CD4-positive, alpha-beta T cell (primary cell): ENCODE results near the gene TBP. TPM values are rescaled to one million over a fixed set of nuclear protein-coding genes. Genes with fewer than 3 reads are reported as not detected.

ENCODE experiments used
- ATAC-seq: fragments of 200-7000 bp; cut with Tn5 transposase; one replicate; pipeline ENCODE4 v1.10.0; 2022; ENCODE audit warnings: mild to moderate bottlenecking; ENCODE audit not compliant: poor library complexity
- CTCF ChIA-PET: fragments of 350-600 bp; sonication (Branson Sonifier 250); formaldehyde crosslinking; loops from one replicate; lab custom pipeline; 2021; ENCODE audit warnings: antibody characterized with exemption, inconsistent platforms; lab: Charles Lee
- POLR2A ChIA-PET: fragments of 350-600 bp; sonication (Branson Sonifier 250); formaldehyde crosslinking; loops from one replicate; lab custom pipeline; 2021; ENCODE audit warnings: antibody characterized with exemption, inconsistent platforms; lab: Charles Lee
- DNase-seq, 14 experiments: peaks; one replicate each; pipeline ENCODE4 v3.0.0-alpha.2; 2013 to 2020; ENCODE audit warnings: mixed read lengths in 2 of 14
- H3K27ac ChIP-seq, 2 donors: one replicate each; pipeline versions ENCODE4 v1.5.1 to v1.7.0; 2013; ENCODE audit warnings: low read length in 2 of 2, low read depth in 1 of 2, mild to moderate bottlenecking in 1 of 2
- H3K27me3 ChIP-seq, 2 experiments: 1 replicate in 1 of 2; 2 replicates in 1 of 2; pipeline versions ENCODE4 v1.6.1 to v1.7.0; 2013; ENCODE audit warnings: low read length in 2 of 2, control low read depth in 1 of 2, mild to moderate bottlenecking in 1 of 2, moderate library complexity in 1 of 2; ENCODE audit not compliant: insufficient read depth in 2 of 2, control insufficient read depth in 1 of 2
- H3K36me3 ChIP-seq: one replicate; pipeline ENCODE4 v1.6.1; 2013; ENCODE audit warnings: low read length, control low read depth; ENCODE audit not compliant: insufficient read depth
- H3K4me1 ChIP-seq: one replicate; pipeline ENCODE4 v1.6.1; 2013; ENCODE audit warnings: low read length, control low read depth; ENCODE audit not compliant: insufficient read depth
- H3K4me3 ChIP-seq: one replicate; pipeline ENCODE4 v1.5.1; 2013; ENCODE audit warnings: mild to moderate bottlenecking, low read length, moderate library complexity
- H3K9me3 ChIP-seq, 2 experiments: 1 replicate in 1 of 2; 2 replicates in 1 of 2; pipeline versions ENCODE4 v1.6.1 to v1.7.0; 2013; ENCODE audit warnings: low read length in 2 of 2, mild to moderate bottlenecking in 2 of 2, control low read depth in 1 of 2, moderate library complexity in 1 of 2; ENCODE audit not compliant: control insufficient read depth in 1 of 2, insufficient read depth in 1 of 2
- H3K27ac Mint-ChIP-seq: one replicate; pipeline ENCODE4 v1.8.0; 2020; ENCODE audit warnings: mixed read lengths
- H3K27me3 Mint-ChIP-seq: one replicate; pipeline ENCODE4 v1.8.0; 2021; ENCODE audit warnings: mixed read lengths
- H3K36me3 Mint-ChIP-seq: one replicate; pipeline ENCODE4 v1.8.0; 2021; ENCODE audit warnings: low read depth, mixed read lengths
- H3K4me1 Mint-ChIP-seq: one replicate; pipeline ENCODE4 v1.8.0; 2021; ENCODE audit warnings: low read depth, mixed read lengths
- H3K4me3 Mint-ChIP-seq: one replicate; pipeline ENCODE4 v1.8.0; 2020; ENCODE audit warnings: mild to moderate bottlenecking, mixed read lengths
- H3K9me3 Mint-ChIP-seq: one replicate; pipeline ENCODE4 v1.8.0; 2020; ENCODE audit warnings: mixed read lengths
- CTCF ChIP-seq: fragments of 200-600 bp; IDR thresholded peaks from one replicate; pipeline ENCODE4 v1.8.0; 2022; ENCODE audit warnings: antibody characterized with exemption, mild to moderate bottlenecking
- intact Hi-C, 2 experiments: fragments of 100-400 bp; cut with DNase I in 1 of 2; cut with micrococcal nuclease in 1 of 2; formaldehyde crosslinking; loops; one replicate each; pipeline versions ENCODE4 v1.15.1 to v1.9.0; 2023 to 2025; cut with DNase I, micrococcal nuclease
- total RNA-seq, 174 experiments: library from RNA in 2 of 174; stranded (reverse) in 2 of 174; gene quantifications; one replicate each; pipeline ENCODE4 v1.2.3 and lab custom pipeline; 2021 to 2026

TBP gene
- total RNA-seq, 2 experiments from 2014 or later, result 12.6 to 14.1 TPM

- POLR2A ChIA-PET, result interaction anchor here (0.8 to 3.1 kb wide), 11 partner anchors 8 to 882 kb away, joined by 3 to 100 read pairs (median 5); partner anchors contain the start of genes C6orf120, DYNLT2, ERMARD and PHF10
- Mint-ChIP-seq H3K4me1 (peaks cover 38% of the 10 kb centered on the region), H3K27ac (peak overlapping the region; percentile 96), H3K4me3 (peak overlapping the region; percentile 97), H3K27me3 (no peaks in the 10 kb centered on the region), H3K9me3 (no peaks in the 10 kb centered on the region), H3K36me3 (peaks cover 52% of the 10 kb centered on the region)
- peaks cover 32% of the 10 kb centered on the region for H3K36me3 ChIP-seq
- intact Hi-C loops, result loop anchor here (1.0 to 5.0 kb wide), 4 partner anchors 29 to 833 kb away; partner anchors contain the start of genes DYNLT2 (in 1 of the 2), ERMARD (in 1 of the 2), FAM120B (in 1 of the 2) and PSMB1 (in 1 of the 2)
- DNase-seq, result no peak
- peak overlapping the region; percentile 74 for H3K4me3 ChIP-seq
- CTCF ChIA-PET, result interaction anchor here (0.7 to 1.9 kb wide), 6 partner anchors 9 to 1371 kb away, joined by 3 to 9 read pairs (median 4); partner anchors contain the start of genes C6orf120, PSMB1, TBP and WDR27
- H3K9me3 ChIP-seq, result no peaks in the 10 kb centered on the region
- no peak for TF ChIP-seq CTCF
- H3K27ac ChIP-seq, result peak overlapping the region; percentile 65 to 69
- H3K27me3 ChIP-seq, result no peaks in the 10 kb centered on the region
- no peak for ATAC-seq
- peaks cover 15% of the 10 kb centered on the region for H3K4me1 ChIP-seq
These were observed 29.6 kb downstream of the TBP start for GRCh38 chr6:170583756-170584180.

GRCh38 chr6:170584181-170584953 is 30.2 kb downstream of the TBP start, which contains the start of gene PDCD2:
Gene PDCD2, minus strand, starts transcription at chr6:170584637. Its CDS starts 56 bp downstream, at chr6:170584581.
- Mint-ChIP-seq H3K27me3 (no peaks in the 10 kb centered on the region), H3K27ac (peak within 1 kb of the TSS; percentile 96), H3K9me3 (no peaks in the 10 kb centered on the region), H3K36me3 (peaks cover 47% of the 10 kb centered on the region), H3K4me1 (peaks cover 38% of the 10 kb centered on the region), H3K4me3 (peak within 1 kb of the TSS; percentile 97)
- H3K27ac ChIP-seq, result peak within 1 kb of the TSS; percentile 69 to 92
- CTCF ChIA-PET, result interaction anchor here (0.7 to 1.9 kb wide), 6 partner anchors 10 to 1372 kb away, joined by 3 to 9 read pairs (median 4); partner anchors contain the start of genes C6orf120, PSMB1, TBP and WDR27
- POLR2A ChIA-PET, result interaction anchor here (0.8 to 3.1 kb wide), 12 partner anchors 9 to 882 kb away, joined by 3 to 100 read pairs (median 4); partner anchors contain the start of genes C6orf120, DYNLT2, ERMARD and PHF10
- peak; percentile 94 for ATAC-seq
- H3K36me3 ChIP-seq, result peaks cover 29% of the 10 kb centered on the region
- H3K9me3 ChIP-seq, result no peaks in the 10 kb centered on the region
- peak within 1 kb of the TSS; percentile 74 for H3K4me3 ChIP-seq
- H3K27me3 ChIP-seq, result no peaks in the 10 kb centered on the region
- peaks cover 15% of the 10 kb centered on the region for H3K4me1 ChIP-seq
- no peak for TF ChIP-seq CTCF
- DNase-seq, result peak; percentile 82 to 96 (median 88)
- intact Hi-C loops, result loop anchor here (1.0 to 5.0 kb wide), 3 partner anchors 31 to 834 kb away; partner anchors contain the start of genes DYNLT2 (in 1 of the 2), ERMARD (in 1 of the 2), FAM120B (in 1 of the 2) and PSMB1 (in 1 of the 2)

GRCh38 chr6:170584954-170585498 is 30.9 kb downstream of the TBP start:
- H3K27me3 Mint-ChIP-seq, result peaks cover 5% of the 10 kb centered on the region
- Histone ChIP-seq H3K27me3 (peaks cover 0 to 4% of the 10 kb centered on the region in 2 experiments), H3K9me3 (no peaks in the 10 kb centered on the region), H3K4me1 (peaks cover 15% of the 10 kb centered on the region), H3K36me3 (peaks cover 24% of the 10 kb centered on the region), H3K4me3 (peak overlapping the region; percentile 71), H3K27ac (peak overlapping the region; percentile 69 to 92)
- TF ChIP-seq CTCF, result no peak
- DNase-seq, result peak in 2 of 14 experiments; percentile 1 to 15
- peak overlapping the region; percentile 97 for H3K4me3 Mint-ChIP-seq
- peaks cover 38% of the 10 kb centered on the region for H3K4me1 Mint-ChIP-seq
- CTCF ChIA-PET, result interaction anchor here (1.9 kb wide), 1 partner anchor 32 kb away, joined by 9 read pairs; the partner anchor contains the start of genes PSMB1 and TBP
- POLR2A ChIA-PET, result interaction anchor here (0.9 to 3.1 kb wide), 6 partner anchors 32 to 883 kb away, joined by 3 to 100 read pairs (median 10); partner anchors contain the start of genes C6orf120, DYNLT2, ERMARD and PHF10
- H3K27ac Mint-ChIP-seq, result peak overlapping the region; percentile 96
- no peaks in the 10 kb centered on the region for H3K9me3 Mint-ChIP-seq
- intact Hi-C loops, result loop anchor here (1.0 to 5.0 kb wide), 3 partner anchors 32 to 834 kb away; partner anchors contain the start of genes DYNLT2 (in 1 of the 2), ERMARD (in 1 of the 2), FAM120B (in 1 of the 2) and PSMB1 (in 1 of the 2)
- no peak for ATAC-seq
- peaks cover 41% of the 10 kb centered on the region for H3K36me3 Mint-ChIP-seq
